HepG2 (cell line): ENCODE results near the gene RPS28. TPM values are rescaled to one million over a fixed set of nuclear protein-coding genes. Genes with fewer than 3 reads are reported as not detected.
A peak's percentile ranks its signal among the peaks of the same experiment; 100 is the strongest.

ENCODE experiments used
- ATAC-seq: fragments of 200-7000 bp; cut with Tn5 transposase; 3 replicates; pipeline ENCODE4 v1.9.1; 2020; ENCODE audit warnings: mild to moderate bottlenecking, moderate library complexity
- BruUV-seq: library from RNA; stranded (reverse); fragments of 400-500 nt; replicated peaks from 2 replicates; lab custom pipeline; 2021; lab: Mats Ljungman, UMichigan
- CTCF ChIA-PET: fragments of 300-600 bp; formaldehyde crosslinking; extraction: SDS; loops from one replicate; lab custom pipeline; 2021; ENCODE audit warnings: low total read pairs, inconsistent platforms, low intra/inter-chr PET ratio; lab: Yijun Ruan, JAX
- POLR2A ChIA-PET: fragments of 350-600 bp; sonication (Branson Sonifier 250); formaldehyde crosslinking; loops from one replicate; lab custom pipeline; 2020; ENCODE audit warnings: antibody characterized with exemption, inconsistent platforms; lab: Yijun Ruan, JAX
- DNase-seq: peaks from one replicate; pipeline ENCODE4 v3.0.0-alpha.2; 2015; ENCODE audit warnings: low spot score
- FAIRE-seq: peaks from 3 replicates; lab custom pipeline; 2011; peaks lifted over from hg19 to GRCh38; lab: Jason Lieb, UNC
- H2AFZ ChIP-seq: one replicate; pipeline ENCODE4 v1.6.1; 2011; ENCODE audit warnings: low read length, inconsistent platforms
- H3K27ac ChIP-seq: fragments of 300-600 bp; 3 replicates; pipeline ENCODE4 v1.8.0; 2011; ENCODE audit warnings: mixed run types, mild to moderate bottlenecking, mixed read lengths, low read length, inconsistent platforms; ENCODE audit not compliant: insufficient read depth; ENCODE audit errors: extremely low read length
- H3K27me3 ChIP-seq, 2 experiments: fragments of 200-600 bp in 1 of 2; 2 replicates in 1 of 2; 3 replicates in 1 of 2; pipeline versions ENCODE4 v1.6.0 to v1.8.0; 2011; ENCODE audit warnings: low read length in 2 of 2, mild to moderate bottlenecking in 2 of 2, moderate library complexity in 2 of 2, inconsistent platforms in 1 of 2; ENCODE audit not compliant: insufficient read depth in 2 of 2, control insufficient read depth in 1 of 2
- H3K36me3 ChIP-seq, 2 experiments: fragments of 200-600 bp in 1 of 2; replicated peaks in 1 of 2; 2 replicates in 1 of 2; 3 replicates in 1 of 2; pipeline versions ENCODE4 v1.5.1 to v1.8.0; 2011; ENCODE audit warnings: low read length in 2 of 2, inconsistent platforms in 1 of 2; ENCODE audit not compliant: insufficient read depth in 2 of 2, control insufficient read depth in 1 of 2
- H3K4me1 ChIP-seq: 2 replicates; pipeline ENCODE4 v1.5.1; 2012; ENCODE audit warnings: low read length, inconsistent platforms; ENCODE audit not compliant: insufficient read depth
- H3K4me2 ChIP-seq: 2 replicates; pipeline ENCODE4 v1.6.0; 2011; ENCODE audit warnings: low read depth, low read length, inconsistent platforms
- H3K4me3 ChIP-seq, 3 experiments: fragments of 200-600 bp in 1 of 3; sonication (generic), shearing (Covaris generic) in 1 of 3; replicated peaks in 1 of 3; 2 replicates each; pipeline ENCODE4 v1.5.1; 2011 to 2016; ENCODE audit warnings: low read length in 3 of 3, inconsistent platforms in 2 of 3, low read depth in 2 of 3, mild to moderate bottlenecking in 2 of 3, control low read depth in 1 of 3, mixed read lengths in 1 of 3; ENCODE audit not compliant: insufficient read depth in 1 of 3
- H3K79me2 ChIP-seq: one replicate; pipeline ENCODE4 v1.6.1; 2011; ENCODE audit warnings: low read length, inconsistent platforms; ENCODE audit not compliant: insufficient read depth
- H3K9ac ChIP-seq: 2 replicates; pipeline ENCODE4 v1.6.0; 2011; ENCODE audit warnings: mild to moderate bottlenecking, low read depth, low read length, inconsistent platforms; ENCODE audit not compliant: insufficient read depth
- H3K9me3 ChIP-seq: 2 replicates; pipeline ENCODE4 v1.5.1; 2012; ENCODE audit warnings: mild to moderate bottlenecking, low read length
- H4K20me1 ChIP-seq: 2 replicates; pipeline ENCODE4 v1.6.0; 2011; ENCODE audit warnings: inconsistent platforms, mild to moderate bottlenecking, low read length, moderate library complexity; ENCODE audit not compliant: insufficient read depth
- IRX3 ChIP-seq: sonication (generic); formaldehyde crosslinking; IDR thresholded peaks from 2 replicates; pipeline ENCODE4 v1.8.1; 2023; ENCODE audit warnings: mild to moderate bottlenecking, low read depth, missing genetic modification reagents, borderline replicate concordance
- SMC3 ChIP-seq: IDR thresholded peaks from 2 replicates; pipeline ENCODE4 v1.6.1; 2011; ENCODE audit warnings: low read length, improper control_type of control experiment
- SOX13 ChIP-seq, 3 experiments: fragments of 450-650 bp in 1 of 3; sonication (generic) in 1 of 3; formaldehyde crosslinking in 1 of 3; IDR thresholded peaks in 2 of 3; conservative IDR thresholded peaks in 1 of 3; 2 replicates each; pipeline versions ENCODE4 v1.5.0 to v1.6.1; 2016 to 2020; ENCODE audit warnings: antibody characterized with exemption in 1 of 3, mild to moderate bottlenecking in 1 of 3, missing compliant biosample characterization in 1 of 3, missing genetic modification reagents in 1 of 3, moderate library complexity in 1 of 3
- ZNF83 ChIP-seq: sonication (generic); formaldehyde crosslinking; IDR thresholded peaks from 2 replicates; pipeline ENCODE4 v1.4.0; 2020; ENCODE audit warnings: missing genetic modification reagents, mild to moderate bottlenecking, borderline replicate concordance
- ZSCAN20 ChIP-seq: sonication (generic); formaldehyde crosslinking; IDR thresholded peaks from 2 replicates; pipeline ENCODE4 v1.4.0; 2020; ENCODE audit warnings: missing genetic modification reagents, mild to moderate bottlenecking, borderline replicate concordance
- WGBS: methylation state at CpG from one replicate; pipeline ENCODE4 v1.1.6; 2017; ENCODE audit warnings: low lambda C conversion rate; 5-methylcytosine and 5-hydroxymethylcytosine counted together
- in situ Hi-C: cut with HindIII; loops from 2 replicates; pipeline ENCODE4 v1.10.0; 2017; ENCODE audit warnings: low pct_unique_long_range_greater_than_20kb; ENCODE audit not compliant: extremely low pct_ligation_motif_present
- intact Hi-C: fragments of 100-400 bp; cut with micrococcal nuclease; formaldehyde crosslinking; loops from one replicate; pipeline ENCODE4 v1.10.0; 2022; ENCODE audit not compliant: unreplicated experiment
- polyA plus RNA-seq, 8 experiments: library from polyadenylated mRNA; depleted of rRNA in 3 of 8; stranded (reverse) in 7 of 8; unstranded in 1 of 8; fragments of >200 nt; fragmentation: Illumina TruSeq in 4 of 8; extraction: Trizol in 4 of 8; gene quantifications; 2 replicates each; pipeline versions ENCODE4 v1.2.1 to v1.2.3, GENCODE V29; 2011 to 2016; ENCODE audit warnings: low read depth in 4 of 8, missing spikeins in 1 of 8, mixed read lengths in 1 of 8; ENCODE audit not compliant: insufficient read depth in 1 of 8
- total RNA-seq, 5 experiments: library from RNA; depleted of rRNA; stranded (reverse); fragments of >200 nt; fragmentation: Illumina TruSeq; extraction: Trizol; gene quantifications; 2 replicates each; pipeline ENCODE4 v1.2.3, GENCODE V29; 2016; ENCODE audit warnings: low read depth in 1 of 5
- TF ChIP-seq, protein P1 (sequence below): sonication (generic); formaldehyde crosslinking; IDR thresholded peaks from 2 replicates; pipeline ENCODE4 v1.4.0; 2020; ENCODE audit warnings: missing genetic modification reagents, low read depth, mild to moderate bottlenecking, borderline replicate concordance
- TF ChIP-seq, protein P2 (sequence below): sonication (generic); formaldehyde crosslinking; IDR thresholded peaks from 2 replicates; pipeline ENCODE4 v1.5.0; 2020; ENCODE audit warnings: mild to moderate bottlenecking, missing genetic modification reagents

RPS28 gene
- total and polyA plus RNA-seq, 2 of the 13 experiments (the other 11 are each of a cell fraction or from before 2014, with no cell fraction given), result 281 to 545 TPM

DNA sequence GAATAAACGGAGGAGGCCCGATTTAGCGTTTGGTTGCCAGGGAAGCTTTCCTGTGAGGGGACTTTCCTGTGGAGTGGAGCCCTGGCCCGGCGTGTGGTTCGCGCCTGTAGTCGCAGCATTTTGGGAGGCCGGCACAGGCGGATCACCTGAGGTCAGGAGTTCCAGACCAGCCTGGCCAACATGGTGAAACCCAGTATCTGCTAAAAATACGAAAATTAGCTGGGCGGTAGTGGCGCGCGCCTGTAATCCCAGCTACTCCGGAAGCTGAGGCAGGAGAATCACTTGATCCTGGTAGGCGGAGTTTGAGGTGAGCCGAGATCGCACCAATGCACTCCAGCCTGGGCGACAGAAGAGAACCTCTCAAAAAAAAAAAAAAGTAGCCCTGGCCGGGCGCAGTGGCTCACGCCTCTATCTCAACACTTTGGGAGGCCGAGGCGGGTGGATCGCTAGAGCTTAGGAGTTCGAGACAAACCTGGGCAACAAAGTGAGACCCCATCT is 14.8 kb downstream of the RPS28 start:
- H3K4me2 ChIP-seq, result no peak overlapping the region
- DNase-seq (no peak), ATAC-seq (no peak), FAIRE-seq (no peak)
- 50% methylated on average over 27 of the region's 27 CpGs for WGBS
- H4K20me1 ChIP-seq, result no peaks in the 10 kb centered on the region
- ChIA-PET CTCF (no interaction called here), POLR2A (interaction anchor here (0.9 kb wide), 1 partner anchor 88 kb away, joined by 3 read pairs; no protein-coding TSS in a partner anchor)
- H3K79me2 ChIP-seq, result no peaks in the 10 kb centered on the region
- H2AFZ ChIP-seq, result no peak overlapping the region
- no TSS peak for BruUV-seq
- H3K9me3 ChIP-seq, result no peaks in the 10 kb centered on the region
- no peak overlapping the region for H3K9ac ChIP-seq
- peaks cover 9 to 49% of the 10 kb centered on the region in 2 experiments for H3K27me3 ChIP-seq
- TF ChIP-seq IRX3 (CRISPR knock-in tag) (no peak), SOX13 (IDR thresholded peaks at IDR 0.05) (no peak), SOX13 (CRISPR knock-in tag; conservative IDR thresholded peaks at IDR 0.05 in 1 of 2, IDR thresholded peaks at IDR 0.05 in 1 of 2) (no peak), ZSCAN20 (CRISPR knock-in tag) (no peak), SMC3 (no peak), ZNF83 (no peak)
- TF ChIP-seq, protein P1, sequence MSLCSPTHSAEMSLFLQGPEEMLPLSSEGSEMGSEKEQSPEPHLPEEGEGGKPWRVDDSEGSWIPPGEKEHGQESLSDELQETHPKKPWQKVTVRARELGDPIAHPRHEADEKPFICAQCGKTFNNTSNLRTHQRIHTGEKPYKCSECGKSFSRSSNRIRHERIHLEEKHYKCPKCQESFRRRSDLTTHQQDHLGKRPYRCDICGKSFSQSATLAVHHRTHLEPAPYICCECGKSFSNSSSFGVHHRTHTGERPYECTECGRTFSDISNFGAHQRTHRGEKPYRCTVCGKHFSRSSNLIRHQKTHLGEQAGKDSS (CRISPR knock-in tag), result no peak
- TF ChIP-seq, protein P2, sequence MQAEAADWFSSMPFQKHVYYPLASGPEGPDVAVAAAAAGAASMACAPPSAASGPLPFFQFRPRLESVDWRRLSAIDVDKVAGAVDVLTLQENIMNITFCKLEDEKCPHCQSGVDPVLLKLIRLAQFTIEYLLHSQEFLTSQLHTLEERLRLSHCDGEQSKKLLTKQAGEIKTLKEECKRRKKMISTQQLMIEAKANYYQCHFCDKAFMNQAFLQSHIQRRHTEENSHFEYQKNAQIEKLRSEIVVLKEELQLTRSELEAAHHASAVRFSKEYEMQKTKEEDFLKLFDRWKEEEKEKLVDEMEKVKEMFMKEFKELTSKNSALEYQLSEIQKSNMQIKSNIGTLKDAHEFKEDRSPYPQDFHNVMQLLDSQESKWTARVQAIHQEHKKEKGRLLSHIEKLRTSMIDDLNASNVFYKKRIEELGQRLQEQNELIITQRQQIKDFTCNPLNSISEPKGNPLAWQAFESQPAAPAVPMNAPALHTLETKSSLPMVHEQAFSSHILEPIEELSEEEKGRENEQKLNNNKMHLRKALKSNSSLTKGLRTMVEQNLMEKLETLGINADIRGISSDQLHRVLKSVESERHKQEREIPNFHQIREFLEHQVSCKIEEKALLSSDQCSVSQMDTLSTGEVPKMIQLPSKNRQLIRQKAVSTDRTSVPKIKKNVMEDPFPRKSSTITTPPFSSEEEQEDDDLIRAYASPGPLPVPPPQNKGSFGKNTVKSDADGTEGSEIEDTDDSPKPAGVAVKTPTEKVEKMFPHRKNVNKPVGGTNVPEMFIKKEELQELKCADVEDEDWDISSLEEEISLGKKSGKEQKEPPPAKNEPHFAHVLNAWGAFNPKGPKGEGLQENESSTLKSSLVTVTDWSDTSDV (CRISPR knock-in tag), result no peak
- H3K36me3 ChIP-seq, result no peaks in the 10 kb centered on the region
- H3K27ac ChIP-seq, result no peak overlapping the region
- 0 out of 6 replicates have a peak overlapping the region, but pooled peaks of 1 of the 3 experiments have one; percentile 65 for H3K4me3 ChIP-seq
- intact Hi-C loops, result no loop called here
- H3K4me1 ChIP-seq, result peaks cover 58% of the 10 kb centered on the region
- in situ Hi-C loops, result no loop called here
